Head of caudate nucleus (tissue), 42 donors: ENCODE data around the gene THSD4.

ENCODE experiments used
- DNase-seq, 42 donors: peaks; one replicate each; pipeline versions ENCODE4 v3.0.0 to v3.0.0-alpha.2; 2020 to 2021; ENCODE audit warnings: mixed read lengths in 7 of 42
- intact Hi-C: fragments of 100-400 bp; cut with DNase I; formaldehyde crosslinking; loops from one replicate; pipeline ENCODE4 v1.15.0; 2022

The THSD4 gene

DNA sequence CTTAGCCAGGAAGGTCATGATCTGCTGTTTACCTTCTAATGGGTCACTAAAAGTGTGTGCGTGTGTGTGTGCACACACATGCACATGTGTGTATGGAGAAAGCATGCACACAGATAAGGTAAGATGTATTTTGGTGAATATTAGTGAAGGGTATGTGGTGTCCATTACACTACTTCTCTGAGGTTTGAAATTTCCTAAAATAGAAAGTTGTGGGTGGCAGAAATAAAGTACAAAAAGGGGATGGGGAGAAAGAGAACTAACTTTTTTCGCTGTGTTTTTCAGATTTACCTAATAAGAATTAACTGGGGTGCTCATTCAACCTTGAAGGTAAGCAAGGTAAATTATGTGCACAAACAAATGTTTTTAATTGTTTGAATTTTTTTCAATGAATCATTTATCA lies 670.7 kb downstream of the THSD4 start:
- DNase-seq = peak in 2 of 42 donors; percentile 5 to 12
- intact Hi-C loops = loop anchor here (10.0 kb wide), 1 partner anchor 369 kb away; no protein-coding TSS in a partner anchor

- intact Hi-C loops = loop anchor here (10.0 kb wide), 1 partner anchor 368 kb away; no protein-coding TSS in a partner anchor
- DNase-seq = no peak
These were observed 671.4 kb downstream of the THSD4 start for GRCh38 chr15:71786673-71787072.

DNA sequence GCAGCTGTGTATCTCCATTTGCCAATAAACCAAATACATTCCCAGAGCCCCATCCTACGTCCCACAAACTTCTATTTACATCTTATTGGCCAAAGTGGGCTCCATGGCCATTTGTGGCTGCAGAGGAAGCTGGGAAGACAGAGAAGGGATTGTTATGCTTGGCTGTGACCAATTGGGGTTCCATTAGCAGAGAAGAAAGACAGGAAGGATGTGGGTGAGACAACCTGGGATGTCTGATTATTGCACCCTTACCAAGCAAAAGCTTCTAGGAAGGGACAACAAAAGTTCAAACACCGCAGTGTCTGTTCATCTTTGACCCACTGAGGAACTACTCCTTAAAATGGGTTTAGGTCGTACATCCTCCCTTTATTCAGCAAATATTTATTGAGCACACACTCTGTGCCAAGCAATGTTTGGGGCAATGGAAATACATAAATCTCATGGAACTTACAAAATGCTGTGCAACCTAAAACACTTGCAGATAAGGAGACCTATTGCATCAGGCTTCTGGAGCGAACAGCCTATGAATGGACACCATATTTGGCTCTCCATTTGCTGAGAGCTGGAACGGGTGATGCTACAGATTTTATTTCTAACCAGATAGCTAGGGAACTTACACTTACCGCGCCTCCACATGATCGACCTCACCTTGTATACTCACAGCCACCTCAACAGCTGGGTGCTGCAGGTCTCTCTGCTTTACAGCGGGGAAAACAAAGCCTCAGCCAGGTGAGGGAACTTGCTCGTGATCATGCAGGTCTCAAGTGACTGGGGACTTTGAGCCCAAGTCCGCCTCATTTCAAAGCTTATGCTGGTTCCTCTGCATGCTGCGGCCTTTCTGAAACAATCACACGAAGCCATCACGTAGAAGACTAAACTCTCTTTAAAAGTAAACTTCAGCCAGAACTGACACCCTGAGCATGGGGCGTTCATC lies 673.6 kb downstream of the THSD4 start:
- intact Hi-C loops = loop anchor here (10.0 kb wide), 1 partner anchor 366 kb away; no protein-coding TSS in a partner anchor
- DNase-seq = peak in 1 of 42 donors; percentile 14

GRCh38 chr15:71789616-71790015 lies 674.3 kb downstream of the THSD4 start:
- no peak for DNase-seq
- intact Hi-C loops = loop anchor here (10.0 kb wide), 1 partner anchor 365 kb away; no protein-coding TSS in a partner anchor

- intact Hi-C loops = no loop called here
- peak in 2 of 42 donors; percentile 23 to 32 for DNase-seq
These were observed 674.8 kb downstream of the THSD4 start for GRCh38 chr15:71790081-71790480.

- peak in 2 of 42 donors; percentile 6 to 21 for DNase-seq
- intact Hi-C loops = no loop called here
These were observed 676.7 kb downstream of the THSD4 start for GRCh38 chr15:71791975-71792374.

DNA sequence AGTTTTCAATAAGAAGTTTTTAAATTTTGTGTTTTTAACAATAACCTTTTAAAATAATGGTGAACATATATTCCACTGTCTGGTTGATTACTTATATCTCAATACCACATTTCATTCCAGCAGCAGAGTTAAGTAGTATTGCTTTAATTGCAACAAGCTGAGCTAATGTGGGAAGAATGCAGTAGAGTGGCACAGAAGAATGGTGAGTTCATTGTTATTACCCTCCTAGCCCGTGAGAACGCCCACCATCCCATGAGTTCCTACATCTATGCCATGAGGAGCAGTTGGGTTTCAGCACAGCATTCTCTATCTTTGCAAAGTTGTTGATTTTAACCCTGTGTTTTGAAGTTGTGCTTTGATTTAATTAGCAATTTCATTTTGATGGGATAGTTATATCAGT lies 677.2 kb downstream of the THSD4 start:
- intact Hi-C loops = no loop called here

GRCh38 chr15:71798641-71799040 lies 683.4 kb downstream of the THSD4 start:
- DNase-seq = no peak
- intact Hi-C loops = no loop called here

More for the DNA sequence above, 677.2 kb downstream of the THSD4 start:
- DNase-seq = no peak

DNA sequence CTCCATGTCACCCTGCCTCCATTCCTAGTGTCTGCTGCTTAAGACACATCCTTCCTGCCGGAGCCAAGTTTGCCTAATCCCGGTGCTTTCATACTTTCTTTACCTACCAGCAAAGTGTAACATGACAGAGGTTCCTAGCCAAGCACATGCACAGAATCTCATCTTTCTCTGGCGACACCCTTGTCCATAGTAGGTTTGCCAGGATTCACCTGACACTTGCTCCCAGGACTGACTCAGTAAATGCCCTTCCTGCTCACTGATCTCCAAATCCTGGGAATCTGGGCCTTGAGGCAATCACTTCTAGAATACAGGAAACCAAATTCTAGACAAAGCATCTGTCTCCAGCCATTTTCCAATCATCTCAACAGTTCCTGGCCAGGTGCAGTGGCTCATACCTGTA lies 684.9 kb downstream of the THSD4 start:
- DNase-seq = peak in 1 of 42 donors; percentile 8
- intact Hi-C loops = no loop called here

- intact Hi-C loops = no loop called here
- DNase-seq = peak in 26 of 42 donors; percentile 19 to 76 (median 56)
These were observed 685.8 kb downstream of the THSD4 start for GRCh38 chr15:71800835-71801745.

DNA sequence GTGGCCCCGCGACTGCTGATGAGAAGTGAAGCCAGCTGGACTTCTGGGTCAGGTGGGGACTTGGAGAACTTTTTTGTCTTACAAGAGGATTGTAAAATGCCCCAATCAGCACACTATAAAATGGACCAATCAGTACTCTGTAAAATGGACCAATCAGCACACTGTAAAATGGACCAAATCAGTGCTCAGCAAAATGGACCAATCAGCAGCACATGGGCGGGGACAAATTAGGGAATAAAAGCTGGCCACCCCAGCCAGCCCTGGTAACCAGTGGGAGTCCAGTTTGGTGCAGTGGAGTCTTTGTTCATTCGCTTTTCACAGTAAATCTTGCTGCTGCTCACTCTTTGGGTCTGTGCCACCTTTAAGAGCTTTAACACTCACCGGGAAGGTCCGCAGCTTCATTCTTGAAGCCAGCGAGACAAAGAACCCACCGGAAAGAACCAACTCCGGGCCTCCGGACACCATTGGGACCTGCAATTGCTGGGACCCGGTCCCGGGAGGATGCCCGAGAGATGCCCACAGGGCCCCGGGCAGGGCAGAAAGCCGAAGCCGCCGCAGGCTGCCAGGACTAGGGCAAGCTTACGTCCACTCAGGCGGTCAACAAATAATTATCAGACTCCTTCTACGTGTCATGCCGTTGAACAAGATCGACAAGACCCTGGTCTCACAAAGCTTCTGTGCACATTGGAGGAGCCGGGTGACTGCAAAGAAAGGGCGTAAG lies 686.8 kb downstream of the THSD4 start:
- intact Hi-C loops = no loop called here
- DNase-seq = no peak

DNA sequence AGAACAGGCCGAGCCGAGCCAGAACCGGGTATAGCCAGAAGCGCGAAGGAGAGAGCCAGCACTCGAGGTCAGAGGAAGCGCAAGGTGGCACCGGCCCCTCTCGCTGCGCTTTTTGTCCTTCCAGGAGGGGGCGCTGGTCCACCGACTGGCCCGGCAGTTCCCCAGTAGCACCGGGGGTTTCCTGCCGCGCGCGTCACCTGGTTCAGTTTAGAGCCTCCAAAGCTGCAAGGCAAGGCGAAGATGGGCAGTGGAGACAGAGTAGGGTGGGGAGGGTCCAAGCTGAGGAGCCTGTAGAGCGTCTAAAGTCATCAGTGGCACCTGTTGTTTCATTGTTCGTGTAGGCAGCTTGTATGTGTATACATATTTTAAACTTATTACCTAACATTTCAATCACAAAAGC lies 687.5 kb downstream of the THSD4 start:
- intact Hi-C loops = no loop called here
- peak in 1 of 42 donors; percentile 14 for DNase-seq

DNA sequence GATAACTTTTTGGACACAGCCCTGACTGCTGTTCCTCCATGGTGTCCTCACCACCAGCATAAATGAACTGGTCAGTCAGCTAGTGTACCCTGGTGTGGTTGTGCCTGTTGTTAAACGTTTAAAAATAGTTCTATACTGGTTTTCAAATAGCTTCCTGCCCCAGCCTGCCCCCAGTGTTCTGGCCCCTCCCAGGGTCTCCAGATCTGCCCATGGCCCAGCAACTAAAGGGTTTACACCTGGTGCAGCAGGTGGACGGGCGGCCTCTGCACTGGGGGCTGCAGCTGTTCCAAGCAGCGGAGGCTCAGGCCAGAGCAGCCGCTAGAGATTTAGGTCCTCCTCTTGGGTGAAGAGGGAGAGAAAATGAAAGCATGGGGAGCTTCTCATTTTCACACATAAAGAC lies 689.0 kb downstream of the THSD4 start:
- DNase-seq = peak in 1 of 42 donors; percentile 18
- intact Hi-C loops = no loop called here

GRCh38 chr15:71804695-71805470 lies 689.6 kb downstream of the THSD4 start:
- peak in 1 of 42 donors; percentile 23 for DNase-seq
- intact Hi-C loops = no loop called here

DNA sequence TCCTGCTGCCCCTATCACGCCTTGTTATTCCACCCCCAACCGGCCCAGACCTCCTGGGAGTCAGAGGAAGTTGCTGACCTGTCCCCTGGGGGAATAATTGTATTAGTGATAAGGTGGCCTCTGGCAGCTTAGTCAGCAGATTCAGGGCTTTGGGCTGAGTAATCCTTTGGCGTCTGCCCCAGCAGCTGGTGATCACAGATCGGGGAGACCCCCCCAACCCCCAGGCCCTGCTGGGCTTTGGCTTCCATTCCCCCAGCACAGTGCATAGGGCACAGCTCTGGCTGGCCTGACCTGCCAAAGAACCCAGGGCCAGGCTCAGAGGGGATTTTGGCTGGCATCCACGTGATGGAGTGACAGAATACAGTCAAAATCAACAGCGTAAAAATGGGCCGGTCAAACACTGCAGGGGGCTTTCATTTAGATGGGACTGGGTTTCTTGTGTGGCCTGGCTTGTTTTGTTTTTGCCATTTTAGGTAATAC lies 691.2 kb downstream of the THSD4 start:
- intact Hi-C loops = no loop called here
- peak in 1 of 42 donors; percentile 25 for DNase-seq

GRCh38 chr15:71807125-71807629 lies 691.9 kb downstream of the THSD4 start:
- peak in 1 of 42 donors; percentile 22 for DNase-seq
- intact Hi-C loops = no loop called here

DNA sequence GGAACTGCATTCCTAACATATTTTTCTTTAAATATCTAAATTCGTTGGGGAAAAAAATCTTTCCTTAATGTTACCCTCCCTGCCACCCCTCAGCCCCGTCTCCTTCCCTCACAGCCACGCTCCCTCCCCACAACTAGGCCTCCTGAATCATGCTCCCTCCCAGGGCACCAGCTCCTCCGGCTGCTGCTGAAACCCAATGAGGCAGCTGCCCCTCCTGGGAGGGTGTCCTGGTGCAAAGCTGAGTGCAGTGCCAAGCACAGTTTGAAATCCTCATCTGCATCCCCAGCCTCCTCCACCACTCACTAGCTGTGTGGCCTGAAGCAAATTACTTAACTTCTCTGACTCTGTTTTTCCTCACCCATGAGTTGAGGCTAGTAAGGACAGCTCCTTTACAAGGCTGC lies 692.4 kb downstream of the THSD4 start:
- intact Hi-C loops = no loop called here
- peak in 1 of 42 donors; percentile 35 for DNase-seq
